Effector memory CD4-positive, alpha-beta T cell (primary cell): ENCODE data around the gene MED13.
"Not testable (repeated sequence)": the region's sequence is repeated elsewhere in the genome, so short reads cannot be mapped to it uniquely, and the experiment has no call there.

Source experiments
- DNase-seq, 3 donors: peaks; one replicate each; pipeline ENCODE4 v3.0.0-alpha.2; 2020
- H3K27ac ChIP-seq: 2 replicates; pipeline ENCODE4 v1.7.0; 2013; ENCODE audit warnings: mild to moderate bottlenecking, low read length, moderate library complexity; ENCODE audit not compliant: insufficient read depth, poor library complexity, severe bottlenecking
- H3K27me3 ChIP-seq: replicated peaks from 2 replicates; pipeline ENCODE4 v1.7.0; 2013; ENCODE audit warnings: mild to moderate bottlenecking, low read length; ENCODE audit not compliant: insufficient read depth, control insufficient read depth, poor library complexity, severe bottlenecking
- H3K36me3 ChIP-seq: 2 replicates; pipeline ENCODE4 v1.7.0; 2013; ENCODE audit warnings: mild to moderate bottlenecking, low read length, moderate library complexity; ENCODE audit not compliant: control insufficient read depth, insufficient read depth
- H3K4me1 ChIP-seq: 2 replicates; pipeline ENCODE4 v1.7.0; 2013; ENCODE audit warnings: low read length, mild to moderate bottlenecking; ENCODE audit not compliant: control insufficient read depth, insufficient read depth, poor library complexity, severe bottlenecking
- H3K4me3 ChIP-seq: 2 replicates; pipeline ENCODE4 v1.7.0; 2013; ENCODE audit warnings: low read length, low read depth, mild to moderate bottlenecking; ENCODE audit not compliant: insufficient read depth, poor library complexity, severe bottlenecking
- H3K9me3 ChIP-seq: 2 replicates; pipeline ENCODE4 v1.7.0; 2013; ENCODE audit warnings: mild to moderate bottlenecking, low read length, moderate library complexity; ENCODE audit not compliant: control insufficient read depth

Gene MED13

DNA sequence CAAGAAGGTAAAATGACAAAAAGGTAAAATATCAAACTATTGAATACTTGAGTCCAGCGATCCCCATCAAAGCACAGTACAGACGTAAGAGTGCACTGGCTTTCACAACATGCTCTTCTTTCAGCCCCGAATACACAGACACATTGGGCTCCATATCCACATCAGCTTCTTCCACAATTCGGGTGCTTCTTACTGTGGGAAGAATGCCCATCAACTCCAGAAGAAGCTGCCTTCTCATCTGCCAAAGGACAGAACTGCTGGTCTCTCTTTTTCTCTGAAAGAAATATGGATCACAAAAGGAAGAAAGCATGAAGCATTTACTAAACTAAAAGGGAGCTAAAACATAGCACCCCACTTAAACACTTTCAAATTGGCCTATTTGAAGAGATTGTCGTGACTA, 157.7 kb downstream of the MED13 start:
- no peak for DNase-seq
- Histone ChIP-seq H3K9me3 (no peaks in the 10 kb centered on the region), H3K4me1 (no peaks in the 10 kb centered on the region), H3K4me3 (no peak overlapping the region), H3K27me3 (no peaks in the 10 kb centered on the region), H3K36me3 (peaks cover 36% of the 10 kb centered on the region), H3K27ac (no peak overlapping the region)

GRCh38 chr17:61904094-61904710, 160.9 kb downstream of the MED13 start:
- Histone ChIP-seq H3K4me1 (no peaks in the 10 kb centered on the region), H3K9me3 (no peaks in the 10 kb centered on the region), H3K36me3 (peaks cover 27% of the 10 kb centered on the region), H3K27me3 (no peaks in the 10 kb centered on the region), H3K4me3 (peak overlapping the region; percentile 31), H3K27ac (peak overlapping the region; percentile 52)
- DNase-seq, result peak in 2 of 3 donors; percentile 4 to 8

- Histone ChIP-seq H3K9me3 (no peaks in the 10 kb centered on the region), H3K4me1 (no peaks in the 10 kb centered on the region), H3K4me3 (no peak overlapping the region), H3K27ac (no peak overlapping the region), H3K36me3 (peaks cover 26% of the 10 kb centered on the region), H3K27me3 (no peaks in the 10 kb centered on the region)
- no peak for DNase-seq
Measured at GRCh38 chr17:61903251-61903650, 161.8 kb downstream of the MED13 start.

- Histone ChIP-seq H3K4me1 (no peaks in the 10 kb centered on the region), H3K27me3 (no peaks in the 10 kb centered on the region), H3K4me3 (no peak overlapping the region), H3K9me3 (no peaks in the 10 kb centered on the region), H3K27ac (no peak overlapping the region), H3K36me3 (peaks cover 28% of the 10 kb centered on the region)
- DNase-seq, result no peak
Measured at GRCh38 chr17:61897548-61898180, 167.4 kb downstream of the MED13 start.

DNA sequence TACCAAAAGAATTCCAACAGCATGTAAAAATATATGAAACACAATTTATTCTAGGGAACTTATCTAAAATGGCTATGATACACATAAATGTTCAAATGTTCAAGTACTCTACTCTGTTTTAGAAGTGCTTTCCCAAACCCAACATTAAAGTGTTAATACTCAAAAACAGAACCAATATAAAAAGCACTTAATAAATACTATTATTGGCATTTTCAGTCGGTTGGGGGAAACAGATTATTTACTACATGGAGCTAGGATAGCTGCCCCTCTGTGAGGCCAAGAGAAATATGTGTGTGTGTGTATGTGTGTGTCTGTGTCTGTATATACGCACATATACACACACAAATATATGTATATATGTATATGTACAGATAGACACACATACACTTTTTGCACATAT, 169.7 kb downstream of the MED13 start:
- H3K36me3 ChIP-seq, result peaks cover 18% of the 10 kb centered on the region
- H3K9me3 ChIP-seq, result no peaks in the 10 kb centered on the region
- DNase-seq, result no peak
- no peaks in the 10 kb centered on the region for H3K27me3 ChIP-seq
- no peak overlapping the region for H3K27ac ChIP-seq
- H3K4me3 ChIP-seq, result no peak overlapping the region
- H3K4me1 ChIP-seq, result no peaks in the 10 kb centered on the region

- H3K27me3 ChIP-seq, DNase-seq, H3K9me3 ChIP-seq, H3K27ac ChIP-seq, H3K4me3 ChIP-seq, H3K4me1 ChIP-seq: not testable (repeated sequence)
- H3K36me3 ChIP-seq, result peaks cover 15% of the 10 kb centered on the region
Measured at GRCh38 chr17:61894310-61894709, 170.8 kb downstream of the MED13 start.
